Measurements from ENCODE around the gene ABHD16B. TPM values are rescaled to one million over a fixed set of nuclear protein-coding genes. Genes with fewer than 3 reads are reported as not detected.

Gene ABHD16B
- total and polyA plus RNA-seq, 10 of the 15 experiments (the other 5 are each of a cell fraction or from before 2014, with no cell fraction given), result 0.13 TPM; not detected in 9

- TF ChIP-seq SUPT20H (IDR thresholded peaks at IDR 0.05; ENCODE audit: borderline replicate concordance, control insufficient read depth, low read depth, low read length) (no peak), IKZF1 (conservative IDR thresholded peaks at IDR 0.05) (peak; percentile 95), FOXK2 (IDR thresholded peaks at IDR 0.05) (peak; percentile 27; the same call in 1 of the 2 replicates), USF2 (IDR thresholded peaks at IDR 0.05; ENCODE audit: borderline replicate concordance, low read depth, low read length) (no peak), EED (IDR thresholded peaks at IDR 0.05; ENCODE audit: low read depth) (peak; percentile 92), ZBTB4 (CRISPR knock-in tag; IDR thresholded peaks at IDR 0.05) (no peak), TARDBP (IDR thresholded peaks at IDR 0.05; ENCODE audit: borderline replicate concordance) (no peak), NFIC (IDR thresholded peaks at IDR 0.05; ENCODE audit: low read depth, low read length) (no peak), MAX (IDR thresholded peaks at IDR 0.05; ENCODE audit: low read depth, low read length) (peak; percentile 67; the same call in 1 of the 2 replicates), E2F8 (IDR thresholded peaks at IDR 0.05; ENCODE audit: low read depth, partially characterized antibody) (no peak), EGR1 (IDR thresholded peaks at IDR 0.05; ENCODE audit: borderline replicate concordance in 1 of 2, low read depth in 2 of 2, low read length in 2 of 2) (0 out of 3 replicates have a peak, but pooled peaks of 1 of the 2 experiments have one; percentile 34), BCL3 (IDR thresholded peaks at IDR 0.05; ENCODE audit: borderline replicate concordance, insufficient read depth, low read depth, low read length, poor library complexity, severe bottlenecking) (no peak), SPI1 (IDR thresholded peaks at IDR 0.05; ENCODE audit: borderline replicate concordance, insufficient read depth, low read depth, low read length) (peak; percentile 90), RAD21 (IDR thresholded peaks at IDR 0.05; ENCODE audit: insufficient read depth, low read depth, low read length) (peak; percentile 97), CTCF (IDR thresholded peaks at IDR 0.05 in 2 of 3, conservative IDR thresholded peaks at IDR 0.05 in 1 of 3; ENCODE audit: control insufficient read depth in 2 of 3, extremely low read depth in 1 of 3, insufficient read depth in 1 of 3, low read depth in 3 of 3, low read length in 3 of 3) (peak; percentile 79 to 99 (median 83); a peak in 5 of 6 replicates), IKZF2 (IDR thresholded peaks at IDR 0.05) (peak; percentile 91 to 92), HDAC2 (IDR thresholded peaks at IDR 0.05) (no peak)
Observed at GRCh38 chr20:63863798-63864544, 2.7 kb downstream of the ABHD16B start (continued).
